HepG2 (cell line): ENCODE results near the gene RBBP8. TPM values are rescaled to one million over a fixed set of nuclear protein-coding genes. Genes with fewer than 3 reads are reported as not detected.

Experiments used
- ATAC-seq: fragments of 200-7000 bp; cut with Tn5 transposase; 3 replicates; pipeline ENCODE4 v1.9.1; 2020; ENCODE audit warnings: mild to moderate bottlenecking, moderate library complexity
- BruUV-seq: library from RNA; stranded (reverse); fragments of 400-500 nt; replicated peaks from 2 replicates; lab custom pipeline; 2021; lab: Mats Ljungman, UMichigan
- CTCF ChIA-PET: fragments of 300-600 bp; formaldehyde crosslinking; extraction: SDS; loops from one replicate; lab custom pipeline; 2021; ENCODE audit warnings: low total read pairs, inconsistent platforms, low intra/inter-chr PET ratio; lab: Yijun Ruan, JAX
- POLR2A ChIA-PET: fragments of 350-600 bp; sonication (Branson Sonifier 250); formaldehyde crosslinking; loops from one replicate; lab custom pipeline; 2020; ENCODE audit warnings: antibody characterized with exemption, inconsistent platforms; lab: Yijun Ruan, JAX
- DNase-seq: peaks from one replicate; pipeline ENCODE4 v3.0.0-alpha.2; 2015; ENCODE audit warnings: low spot score
- FAIRE-seq: peaks from 3 replicates; lab custom pipeline; 2011; peaks lifted over from hg19 to GRCh38; lab: Jason Lieb, UNC
- H2AFZ ChIP-seq: one replicate; pipeline ENCODE4 v1.6.1; 2011; ENCODE audit warnings: low read length, inconsistent platforms
- H3K27ac ChIP-seq: fragments of 300-600 bp; 3 replicates; pipeline ENCODE4 v1.8.0; 2011; ENCODE audit warnings: mixed run types, mild to moderate bottlenecking, mixed read lengths, low read length, inconsistent platforms; ENCODE audit not compliant: insufficient read depth; ENCODE audit errors: extremely low read length
- H3K27me3 ChIP-seq, 2 experiments: fragments of 200-600 bp in 1 of 2; 2 replicates in 1 of 2; 3 replicates in 1 of 2; pipeline versions ENCODE4 v1.6.0 to v1.8.0; 2011; ENCODE audit warnings: low read length in 2 of 2, mild to moderate bottlenecking in 2 of 2, moderate library complexity in 2 of 2, inconsistent platforms in 1 of 2; ENCODE audit not compliant: insufficient read depth in 2 of 2, control insufficient read depth in 1 of 2
- H3K36me3 ChIP-seq, 2 experiments: fragments of 200-600 bp in 1 of 2; replicated peaks in 1 of 2; 2 replicates in 1 of 2; 3 replicates in 1 of 2; pipeline versions ENCODE4 v1.5.1 to v1.8.0; 2011; ENCODE audit warnings: low read length in 2 of 2, inconsistent platforms in 1 of 2; ENCODE audit not compliant: insufficient read depth in 2 of 2, control insufficient read depth in 1 of 2
- H3K4me1 ChIP-seq: 2 replicates; pipeline ENCODE4 v1.5.1; 2012; ENCODE audit warnings: low read length, inconsistent platforms; ENCODE audit not compliant: insufficient read depth
- H3K4me2 ChIP-seq: 2 replicates; pipeline ENCODE4 v1.6.0; 2011; ENCODE audit warnings: low read depth, low read length, inconsistent platforms
- H3K4me3 ChIP-seq, 3 experiments: fragments of 200-600 bp in 1 of 3; sonication (generic), shearing (Covaris generic) in 1 of 3; replicated peaks in 1 of 3; 2 replicates each; pipeline ENCODE4 v1.5.1; 2011 to 2016; ENCODE audit warnings: low read length in 3 of 3, inconsistent platforms in 2 of 3, low read depth in 2 of 3, mild to moderate bottlenecking in 2 of 3, control low read depth in 1 of 3, mixed read lengths in 1 of 3; ENCODE audit not compliant: insufficient read depth in 1 of 3
- H3K79me2 ChIP-seq: one replicate; pipeline ENCODE4 v1.6.1; 2011; ENCODE audit warnings: low read length, inconsistent platforms; ENCODE audit not compliant: insufficient read depth
- H3K9ac ChIP-seq: 2 replicates; pipeline ENCODE4 v1.6.0; 2011; ENCODE audit warnings: mild to moderate bottlenecking, low read depth, low read length, inconsistent platforms; ENCODE audit not compliant: insufficient read depth
- H3K9me3 ChIP-seq: 2 replicates; pipeline ENCODE4 v1.5.1; 2012; ENCODE audit warnings: mild to moderate bottlenecking, low read length
- H4K20me1 ChIP-seq: 2 replicates; pipeline ENCODE4 v1.6.0; 2011; ENCODE audit warnings: inconsistent platforms, mild to moderate bottlenecking, low read length, moderate library complexity; ENCODE audit not compliant: insufficient read depth
- CENPT ChIP-seq: sonication (generic); formaldehyde crosslinking; IDR thresholded peaks from 2 replicates; pipeline ENCODE4 v1.8.0; 2022; ENCODE audit warnings: low read depth, mild to moderate bottlenecking, moderate library complexity, missing genetic modification reagents
- DPF2 ChIP-seq: sonication (generic); formaldehyde crosslinking; IDR thresholded peaks from 2 replicates; pipeline ENCODE4 v1.4.0; 2020; ENCODE audit warnings: mild to moderate bottlenecking, low read depth, missing genetic modification reagents, borderline replicate concordance
- IKZF1 ChIP-seq: fragments of 450-650 bp; IDR thresholded peaks from 2 replicates; pipeline ENCODE4 v1.7.1; 2016
- PAX8 ChIP-seq: sonication (generic); formaldehyde crosslinking; IDR thresholded peaks from 2 replicates; pipeline ENCODE4 v1.8.0; 2022; ENCODE audit warnings: mild to moderate bottlenecking, missing genetic modification reagents, borderline replicate concordance
- RBM22 ChIP-seq: fragments of 200-400 bp; formaldehyde crosslinking; optimal IDR thresholded peaks from 2 replicates; pipeline ENCODE3; 2017; ENCODE audit warnings: mild to moderate bottlenecking, low read length, moderate library complexity
- SRF ChIP-seq: IDR thresholded peaks from 2 replicates; pipeline ENCODE4 v1.6.1; 2011; ENCODE audit warnings: mild to moderate bottlenecking, low read depth, low read length, moderate library complexity
- SRY ChIP-seq: sonication (generic); formaldehyde crosslinking; IDR thresholded peaks from 2 replicates; pipeline ENCODE4 v1.8.0; 2022; ENCODE audit warnings: mild to moderate bottlenecking, missing genetic modification reagents
- ZNF138 ChIP-seq: sonication (generic); formaldehyde crosslinking; IDR thresholded peaks from 2 replicates; pipeline ENCODE4 v1.5.0; 2020; ENCODE audit warnings: mild to moderate bottlenecking, low read depth, missing genetic modification reagents
- ZNF615 ChIP-seq: sonication (generic); formaldehyde crosslinking; IDR thresholded peaks from 2 replicates; pipeline ENCODE4 v1.5.0; 2020; ENCODE audit warnings: mild to moderate bottlenecking, missing genetic modification reagents, borderline replicate concordance
- WGBS: methylation state at CpG from one replicate; pipeline ENCODE4 v1.1.6; 2017; ENCODE audit warnings: low lambda C conversion rate; 5-methylcytosine and 5-hydroxymethylcytosine counted together
- in situ Hi-C: cut with HindIII; loops from 2 replicates; pipeline ENCODE4 v1.10.0; 2017; ENCODE audit warnings: low pct_unique_long_range_greater_than_20kb; ENCODE audit not compliant: extremely low pct_ligation_motif_present
- intact Hi-C: fragments of 100-400 bp; cut with micrococcal nuclease; formaldehyde crosslinking; loops from one replicate; pipeline ENCODE4 v1.10.0; 2022; ENCODE audit not compliant: unreplicated experiment
- polyA plus RNA-seq, 8 experiments: library from polyadenylated mRNA; depleted of rRNA in 3 of 8; stranded (reverse) in 7 of 8; unstranded in 1 of 8; fragments of >200 nt; fragmentation: Illumina TruSeq in 4 of 8; extraction: Trizol in 4 of 8; gene quantifications; 2 replicates each; pipeline versions ENCODE4 v1.2.1 to v1.2.3, GENCODE V29; 2011 to 2016; ENCODE audit warnings: low read depth in 4 of 8, missing spikeins in 1 of 8, mixed read lengths in 1 of 8; ENCODE audit not compliant: insufficient read depth in 1 of 8
- total RNA-seq, 5 experiments: library from RNA; depleted of rRNA; stranded (reverse); fragments of >200 nt; fragmentation: Illumina TruSeq; extraction: Trizol; gene quantifications; 2 replicates each; pipeline ENCODE4 v1.2.3, GENCODE V29; 2016; ENCODE audit warnings: low read depth in 1 of 5
- TF ChIP-seq, protein P1 (sequence below): sonication (generic); formaldehyde crosslinking; IDR thresholded peaks from 2 replicates; pipeline ENCODE4 v1.4.0; 2020; ENCODE audit warnings: missing genetic modification reagents
- TF ChIP-seq, protein P2 (sequence below): sonication (generic); formaldehyde crosslinking; IDR thresholded peaks from 2 replicates; pipeline ENCODE4 v1.5.0; 2020; ENCODE audit warnings: mild to moderate bottlenecking, missing genetic modification reagents
- TF ChIP-seq, protein P3 (sequence below): sonication (generic); formaldehyde crosslinking; IDR thresholded peaks from 2 replicates; pipeline ENCODE4 v1.5.0; 2020; ENCODE audit warnings: missing genetic modification reagents

Gene RBBP8
- total and polyA plus RNA-seq, 2 of the 13 experiments (the other 11 are each of a cell fraction or from before 2014, with no cell fraction given), result 14.2 to 47.4 TPM

DNA sequence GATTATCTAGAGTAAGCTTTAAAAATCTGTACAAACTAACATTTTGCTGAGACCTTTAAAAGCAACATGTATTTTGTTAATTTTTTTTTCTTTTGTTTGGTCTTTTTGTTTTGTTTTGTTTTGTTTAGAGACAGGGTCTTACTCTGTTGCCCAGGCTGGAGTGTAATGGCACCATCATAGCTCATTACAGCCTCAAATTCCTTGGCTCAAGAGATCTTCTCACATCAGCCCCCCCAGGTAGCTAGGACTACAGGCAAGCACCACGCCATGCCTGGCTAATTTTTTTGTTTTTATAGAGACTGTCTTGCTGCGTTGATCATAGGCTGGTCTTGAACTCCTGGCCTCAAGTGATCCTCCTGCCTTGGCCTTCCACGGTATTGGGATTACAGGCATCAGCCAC, 23.1 kb downstream of the RBBP8 start:
- TF ChIP-seq SRF (no peak), PAX8 (CRISPR knock-in tag) (no peak)
- TF ChIP-seq, protein P1, sequence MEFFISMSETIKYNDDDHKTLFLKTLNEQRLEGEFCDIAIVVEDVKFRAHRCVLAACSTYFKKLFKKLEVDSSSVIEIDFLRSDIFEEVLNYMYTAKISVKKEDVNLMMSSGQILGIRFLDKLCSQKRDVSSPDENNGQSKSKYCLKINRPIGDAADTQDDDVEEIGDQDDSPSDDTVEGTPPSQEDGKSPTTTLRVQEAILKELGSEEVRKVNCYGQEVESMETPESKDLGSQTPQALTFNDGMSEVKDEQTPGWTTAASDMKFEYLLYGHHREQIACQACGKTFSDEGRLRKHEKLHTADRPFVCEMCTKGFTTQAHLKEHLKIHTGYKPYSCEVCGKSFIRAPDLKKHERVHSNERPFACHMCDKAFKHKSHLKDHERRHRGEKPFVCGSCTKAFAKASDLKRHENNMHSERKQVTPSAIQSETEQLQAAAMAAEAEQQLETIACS (CRISPR knock-in tag), result no peak
- no peaks in the 10 kb centered on the region for H3K79me2 ChIP-seq
- no peaks in the 10 kb centered on the region for H3K4me1 ChIP-seq
- ATAC-seq (no peak), DNase-seq (no peak), FAIRE-seq (no peak)
- intact Hi-C loops (no loop called here), in situ Hi-C loops (no loop called here)
- no peak overlapping the region for H2AFZ ChIP-seq
- ChIA-PET CTCF (no interaction called here), POLR2A (no interaction called here)
- H3K9ac ChIP-seq, result no peak overlapping the region
- H3K27ac ChIP-seq, result no peak overlapping the region
- no TSS peak for BruUV-seq
- H3K4me3 ChIP-seq, result no peak overlapping the region
- H3K4me2 ChIP-seq, result no peak overlapping the region
- H3K9me3 ChIP-seq, result no peaks in the 10 kb centered on the region
- H4K20me1 ChIP-seq, result no peaks in the 10 kb centered on the region
- H3K27me3 ChIP-seq, result no peaks in the 10 kb centered on the region
- H3K36me3 ChIP-seq, result peaks cover 7 to 57% of the 10 kb centered on the region in 2 experiments; a peak in 4 of 5 replicates
- WGBS, result 94% methylated on average over 3 of the region's 3 CpGs

DNA sequence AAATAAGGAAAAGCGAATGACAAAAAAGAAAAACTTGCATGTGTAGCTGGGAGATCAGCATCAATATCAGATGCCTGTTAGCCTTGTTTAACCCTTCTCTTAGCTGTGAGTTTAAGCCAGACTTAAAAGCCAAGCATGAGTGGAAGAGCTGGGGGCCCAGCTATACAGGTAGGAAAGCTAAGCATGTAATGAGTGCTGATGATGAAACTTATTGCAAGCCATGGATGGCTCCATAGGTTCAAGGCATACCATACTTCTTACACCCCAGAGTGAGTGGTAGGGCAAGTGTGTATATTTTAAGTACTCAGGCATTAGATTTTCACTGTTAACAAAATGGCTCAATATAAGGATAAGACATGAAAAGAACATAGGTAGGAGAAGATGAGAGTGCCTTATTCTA, 28.0 kb downstream of the RBBP8 start:
- no peak for FAIRE-seq
- Histone ChIP-seq H2AFZ (no peak overlapping the region), H3K36me3 (peaks cover 0 to 34% of the 10 kb centered on the region in 2 experiments; a peak in 2 of 5 replicates), H4K20me1 (no peaks in the 10 kb centered on the region), H3K27me3 (no peaks in the 10 kb centered on the region), H3K79me2 (peaks cover 2% of the 10 kb centered on the region), H3K4me1 (peaks cover 13% of the 10 kb centered on the region), H3K27ac (no peak overlapping the region), H3K4me3 (no peak overlapping the region), H3K9me3 (no peaks in the 10 kb centered on the region), H3K9ac (no peak overlapping the region), H3K4me2 (no peak overlapping the region)
- no peak for ATAC-seq
- in situ Hi-C loops (no loop called here), intact Hi-C loops (no loop called here)
- ChIA-PET CTCF (no interaction called here), POLR2A (no interaction called here)
- DNase-seq, result no peak
- TF ChIP-seq ZNF615 (CRISPR knock-in tag) (no peak), SRY (CRISPR knock-in tag) (no peak), CENPT (CRISPR knock-in tag) (no peak), DPF2 (CRISPR knock-in tag) (no peak), RBM22 (no peak), IKZF1 (no peak), ZNF138 (CRISPR knock-in tag) (no peak)
- TF ChIP-seq, protein P2, sequence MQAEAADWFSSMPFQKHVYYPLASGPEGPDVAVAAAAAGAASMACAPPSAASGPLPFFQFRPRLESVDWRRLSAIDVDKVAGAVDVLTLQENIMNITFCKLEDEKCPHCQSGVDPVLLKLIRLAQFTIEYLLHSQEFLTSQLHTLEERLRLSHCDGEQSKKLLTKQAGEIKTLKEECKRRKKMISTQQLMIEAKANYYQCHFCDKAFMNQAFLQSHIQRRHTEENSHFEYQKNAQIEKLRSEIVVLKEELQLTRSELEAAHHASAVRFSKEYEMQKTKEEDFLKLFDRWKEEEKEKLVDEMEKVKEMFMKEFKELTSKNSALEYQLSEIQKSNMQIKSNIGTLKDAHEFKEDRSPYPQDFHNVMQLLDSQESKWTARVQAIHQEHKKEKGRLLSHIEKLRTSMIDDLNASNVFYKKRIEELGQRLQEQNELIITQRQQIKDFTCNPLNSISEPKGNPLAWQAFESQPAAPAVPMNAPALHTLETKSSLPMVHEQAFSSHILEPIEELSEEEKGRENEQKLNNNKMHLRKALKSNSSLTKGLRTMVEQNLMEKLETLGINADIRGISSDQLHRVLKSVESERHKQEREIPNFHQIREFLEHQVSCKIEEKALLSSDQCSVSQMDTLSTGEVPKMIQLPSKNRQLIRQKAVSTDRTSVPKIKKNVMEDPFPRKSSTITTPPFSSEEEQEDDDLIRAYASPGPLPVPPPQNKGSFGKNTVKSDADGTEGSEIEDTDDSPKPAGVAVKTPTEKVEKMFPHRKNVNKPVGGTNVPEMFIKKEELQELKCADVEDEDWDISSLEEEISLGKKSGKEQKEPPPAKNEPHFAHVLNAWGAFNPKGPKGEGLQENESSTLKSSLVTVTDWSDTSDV (CRISPR knock-in tag), result no peak
- TF ChIP-seq, protein P3, sequence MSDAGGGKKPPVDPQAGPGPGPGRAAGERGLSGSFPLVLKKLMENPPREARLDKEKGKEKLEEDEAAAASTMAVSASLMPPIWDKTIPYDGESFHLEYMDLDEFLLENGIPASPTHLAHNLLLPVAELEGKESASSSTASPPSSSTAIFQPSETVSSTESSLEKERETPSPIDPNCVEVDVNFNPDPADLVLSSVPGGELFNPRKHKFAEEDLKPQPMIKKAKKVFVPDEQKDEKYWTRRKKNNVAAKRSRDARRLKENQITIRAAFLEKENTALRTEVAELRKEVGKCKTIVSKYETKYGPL (CRISPR knock-in tag), result no peak
- 100% methylated on average over 1 of the region's 1 CpG for WGBS
- BruUV-seq, result no TSS peak
